Central memory CD4-positive, alpha-beta T cell (primary cell): ENCODE measurements around the gene LIN7A.

Experiments used
- DNase-seq: peaks from one replicate; pipeline ENCODE4 v3.0.0; 2022
- total RNA-seq, 3 experiments: gene quantifications; one replicate each; lab custom pipeline; 2026; lab: John Stamatoyannopoulos, UW

LIN7A gene
- total RNA-seq = 0 reads per million in 3 experiments

GRCh38 chr12:80937391-80938238, at the start of gene LIN7A:
TSS of gene LIN7A (minus strand) at chr12:80937934. CDS start at chr12:80937722, 212 bp downstream.
- DNase-seq = no peak

GRCh38 chr12:80986224-80986623, 48.5 kb upstream of the LIN7A start:
- no peak for DNase-seq

- DNase-seq = no peak
Observed at GRCh38 chr12:80979816-80980215, 42.1 kb upstream of the LIN7A start.

- no peak for DNase-seq
Observed at GRCh38 chr12:80979251-80979650, 41.5 kb upstream of the LIN7A start.

- no peak for DNase-seq
Observed at GRCh38 chr12:80977346-80977745, 39.6 kb upstream of the LIN7A start.

GRCh38 chr12:80968326-80968725, 30.6 kb upstream of the LIN7A start:
- DNase-seq = no peak

- DNase-seq = no peak
Observed at GRCh38 chr12:80967565-80967964, 29.8 kb upstream of the LIN7A start.

GRCh38 chr12:80966001-80966400, 28.3 kb upstream of the LIN7A start:
- DNase-seq = no peak

- DNase-seq = no peak
Observed at GRCh38 chr12:80958162-80958561, 20.4 kb upstream of the LIN7A start.

- no peak for DNase-seq
Observed at GRCh38 chr12:80954857-80955520, 17.3 kb upstream of the LIN7A start.

- no peak for DNase-seq
Observed at GRCh38 chr12:80952443-80952842, 14.7 kb upstream of the LIN7A start.

- no peak for DNase-seq
Observed at GRCh38 chr12:80946591-80946990, 8.9 kb upstream of the LIN7A start.

- DNase-seq = no peak
Observed at GRCh38 chr12:80943338-80943737, 5.6 kb upstream of the LIN7A start.

GRCh38 chr12:80941916-80942315, 4.2 kb upstream of the LIN7A start:
- DNase-seq = no peak

GRCh38 chr12:80939231-80939950, 1.7 kb upstream of the LIN7A start:
- DNase-seq = no peak

- no peak for DNase-seq
Observed at GRCh38 chr12:80938397-80938796, 663 bp upstream of the LIN7A start.

GRCh38 chr12:80936642-80937390, 918 bp downstream of the LIN7A start:
- no peak for DNase-seq

- no peak for DNase-seq
Observed at GRCh38 chr12:80936353-80936641, 1.4 kb downstream of the LIN7A start.

GRCh38 chr12:80935111-80935510, 2.6 kb downstream of the LIN7A start:
- no peak for DNase-seq

GRCh38 chr12:80925983-80926382, 11.8 kb downstream of the LIN7A start:
- no peak for DNase-seq

- DNase-seq = no peak
Observed at GRCh38 chr12:80925237-80925636, 12.5 kb downstream of the LIN7A start.

GRCh38 chr12:80924437-80924836, 13.3 kb downstream of the LIN7A start:
- no peak for DNase-seq

- DNase-seq = no peak
Observed at GRCh38 chr12:80920006-80920405, 17.7 kb downstream of the LIN7A start.
